SHP77 treated with DMSO at 0.1 percent for 48 hours (cell line): ENCODE measurements around the gene TENM4.

Source experiments
- DNase-seq: peaks from one replicate; lab custom pipeline; 2025; lab: John Stamatoyannopoulos, UW

The TENM4 gene

GRCh38 chr11:78740199-78741071 is 700.4 kb downstream of the TENM4 start:
- DNase-seq: no peak

- DNase-seq: no peak
Observed at GRCh38 chr11:78737891-78738290, 702.9 kb downstream of the TENM4 start.

- DNase-seq: no peak
Observed at GRCh38 chr11:78737301-78737700, 703.5 kb downstream of the TENM4 start.

DNA sequence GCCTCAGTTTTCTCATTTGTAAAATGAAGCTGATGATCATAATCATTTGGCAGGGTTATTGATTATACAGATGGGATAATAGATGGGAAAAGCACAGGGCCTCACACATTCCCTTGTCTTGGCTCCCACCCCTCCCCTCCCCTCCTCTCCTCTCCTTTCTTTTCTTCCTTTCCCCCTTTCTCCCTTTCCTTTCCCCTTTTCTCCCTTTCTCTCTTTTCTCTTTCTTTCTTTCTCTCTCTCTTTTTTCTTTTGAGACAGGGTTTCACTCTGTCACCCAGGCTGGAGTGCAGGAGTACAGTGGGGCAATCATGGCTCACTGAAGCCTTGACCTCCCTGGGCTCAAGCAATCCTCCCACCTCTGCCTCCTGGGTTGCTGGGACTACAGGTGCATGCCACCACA is 705.1 kb downstream of the TENM4 start:
- no peak for DNase-seq

- no peak for DNase-seq
Observed at GRCh38 chr11:78733031-78733430, 707.8 kb downstream of the TENM4 start.

DNA sequence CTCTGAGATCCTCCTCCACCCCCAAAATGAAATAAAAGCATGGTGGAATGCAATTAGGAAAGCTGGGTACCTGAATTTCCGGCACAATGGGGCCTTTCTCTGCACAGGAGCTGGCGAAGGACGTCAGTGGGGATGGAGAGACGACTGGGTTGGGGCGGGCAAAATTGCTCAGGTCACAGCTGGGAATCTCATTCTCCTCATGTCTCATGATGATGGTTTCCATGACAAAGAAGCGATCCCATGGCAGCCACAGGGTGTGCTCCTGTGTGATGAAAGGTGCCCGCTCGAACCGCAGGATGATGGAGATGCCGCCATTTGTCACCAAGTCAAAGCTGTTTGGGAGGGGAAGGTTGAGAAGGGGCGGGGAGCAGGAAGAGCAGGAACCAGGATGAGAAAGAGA is 708.6 kb downstream of the TENM4 start:
- DNase-seq: no peak

DNA sequence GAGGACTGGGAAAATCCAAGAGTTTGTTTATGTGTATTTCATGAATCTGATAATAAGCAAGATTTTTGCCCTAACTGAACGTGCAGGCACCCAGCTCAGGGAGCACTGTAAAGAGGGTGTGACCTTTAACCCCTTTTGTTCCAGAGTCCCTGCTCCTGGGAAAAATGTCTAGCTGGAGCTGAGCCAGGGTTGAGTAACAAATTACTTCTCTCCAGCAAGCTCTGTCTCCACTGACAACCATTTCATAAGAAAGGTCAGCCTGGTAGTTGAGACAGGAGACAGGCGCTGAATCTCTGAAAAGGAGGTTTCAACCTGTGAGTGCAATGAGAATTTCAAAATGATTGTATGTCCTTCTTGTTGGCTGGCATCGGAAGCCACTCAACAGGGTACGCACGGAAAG is 709.8 kb downstream of the TENM4 start:
- DNase-seq: no peak

GRCh38 chr11:78730267-78730824 is 710.5 kb downstream of the TENM4 start:
- no peak for DNase-seq

GRCh38 chr11:78727816-78728215 is 713.0 kb downstream of the TENM4 start:
- no peak for DNase-seq

GRCh38 chr11:78725200-78725599 is 715.6 kb downstream of the TENM4 start:
- DNase-seq: no peak

DNA sequence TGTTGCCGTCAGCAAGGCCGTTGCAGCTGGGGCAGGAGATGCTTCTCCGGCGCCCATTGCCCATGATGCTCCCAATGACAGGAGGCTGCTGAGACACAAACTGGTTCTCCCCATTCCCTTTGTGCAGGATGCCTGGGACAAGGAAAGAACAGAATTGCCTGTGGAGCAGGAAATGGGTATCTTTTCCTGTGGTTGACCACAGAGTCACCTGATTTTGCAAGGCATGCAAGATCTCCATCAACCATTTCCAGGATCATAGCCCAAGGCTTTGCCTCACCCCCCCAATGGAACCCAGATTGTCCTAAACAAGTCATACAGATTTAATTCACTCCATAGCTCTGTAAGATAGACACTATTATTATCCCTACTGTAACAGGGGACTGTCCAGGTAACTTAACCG is 718.0 kb downstream of the TENM4 start:
- DNase-seq: no peak

DNA sequence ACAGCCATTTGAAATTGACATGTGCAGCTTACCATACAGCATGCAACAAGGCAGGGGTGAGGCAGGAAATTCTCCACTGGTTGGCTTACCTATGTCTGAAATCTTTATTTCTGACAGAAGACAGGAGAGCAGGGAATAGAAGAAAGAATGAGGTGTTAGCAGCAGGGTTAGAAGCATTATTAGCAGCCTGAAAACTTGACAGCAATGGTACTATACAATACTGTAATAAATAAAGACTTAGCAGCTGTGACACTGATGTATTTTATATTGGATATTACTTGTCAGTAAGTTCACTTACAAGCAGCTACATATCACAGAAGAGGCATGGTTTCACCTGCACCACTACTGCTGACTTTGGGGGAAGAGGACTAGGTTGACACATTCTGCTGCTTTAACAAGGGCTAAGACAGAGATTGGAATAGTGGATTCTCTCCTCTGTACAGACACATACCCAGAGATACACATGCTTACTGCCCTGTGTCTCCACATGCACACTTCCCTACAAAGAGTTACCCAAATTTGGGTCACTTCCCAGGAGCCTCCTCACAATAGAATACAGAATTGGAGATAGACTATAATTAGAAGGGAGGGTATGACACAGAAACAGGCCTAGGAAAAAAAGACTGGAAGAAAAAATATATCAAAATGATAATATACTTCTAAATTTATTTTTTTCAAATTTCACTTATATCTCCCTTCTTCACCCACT is 720.4 kb downstream of the TENM4 start:
- DNase-seq: no peak

DNA sequence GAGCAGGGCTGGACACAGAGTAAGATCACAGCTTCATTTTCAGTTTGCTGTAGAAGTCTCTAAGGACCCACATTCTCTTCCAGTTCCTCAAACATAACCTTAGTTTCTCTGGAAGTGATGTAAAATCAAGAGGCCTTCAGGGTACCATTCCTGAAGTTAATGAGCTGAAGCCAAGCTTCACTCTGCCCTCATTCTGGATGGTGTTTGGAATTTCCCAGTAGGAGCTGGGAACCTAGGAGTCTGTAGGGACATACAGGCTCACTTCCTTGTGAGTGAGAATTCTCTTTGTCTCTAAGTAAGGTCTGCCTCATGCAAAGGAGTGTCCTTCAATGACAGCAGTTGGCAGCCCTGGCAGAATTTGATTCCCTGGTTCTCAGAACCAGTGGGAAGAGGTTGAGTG is 723.8 kb downstream of the TENM4 start:
- DNase-seq: no peak

DNA sequence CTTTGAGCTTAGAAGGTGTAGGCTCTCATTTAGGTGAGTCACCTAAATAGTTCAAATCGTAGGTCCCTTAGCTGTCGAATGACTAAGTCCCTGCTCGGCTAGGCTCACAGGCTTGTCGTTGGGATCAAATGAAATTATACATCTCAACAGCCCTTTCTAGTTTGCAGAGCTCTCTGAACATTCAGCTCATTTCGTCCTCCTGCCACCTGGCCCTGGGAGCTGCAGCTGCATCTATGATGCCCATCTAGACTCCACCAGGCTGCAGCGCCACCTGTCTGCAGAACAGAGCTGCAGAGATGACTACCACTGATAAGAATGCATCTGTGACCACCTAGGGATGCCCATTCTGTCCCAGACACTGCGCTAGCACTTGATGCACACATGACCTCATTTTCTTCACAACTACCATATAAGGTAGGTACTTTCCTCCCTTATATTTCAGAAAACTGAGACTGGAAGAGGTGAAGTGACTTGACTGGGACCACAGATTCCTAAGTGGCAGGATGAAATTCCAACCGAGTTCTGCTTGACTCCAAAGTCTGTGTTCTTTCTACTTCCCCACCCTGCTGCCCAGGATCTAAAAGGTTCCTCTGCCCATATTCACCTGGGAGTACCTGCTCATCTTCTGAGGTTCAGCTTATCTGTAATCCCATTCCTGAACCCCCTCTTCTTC is 725.1 kb downstream of the TENM4 start:
- peak; percentile 76 for DNase-seq

DNA sequence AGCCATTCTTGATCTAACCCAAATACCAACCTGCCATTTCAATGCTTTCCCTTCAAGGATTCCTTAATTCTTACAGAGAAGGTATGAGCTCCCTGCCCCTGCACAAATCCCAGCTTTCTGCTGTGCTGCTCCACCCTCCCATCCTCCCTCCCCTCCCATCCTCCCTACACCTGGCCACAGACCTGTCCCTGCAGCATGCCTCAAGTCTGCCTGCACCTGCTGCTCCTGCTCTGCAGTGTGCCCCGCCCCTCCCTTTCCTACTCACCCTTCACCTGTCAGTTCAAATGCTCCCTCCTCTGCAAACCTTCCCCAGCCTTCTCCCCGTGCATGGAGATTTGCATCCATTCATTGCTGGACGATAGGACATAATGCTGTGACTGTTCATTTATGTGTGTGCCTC is 726.3 kb downstream of the TENM4 start:
- peak; percentile 26 for DNase-seq

GRCh38 chr11:78711735-78712134 is 729.1 kb downstream of the TENM4 start:
- DNase-seq: no peak

DNA sequence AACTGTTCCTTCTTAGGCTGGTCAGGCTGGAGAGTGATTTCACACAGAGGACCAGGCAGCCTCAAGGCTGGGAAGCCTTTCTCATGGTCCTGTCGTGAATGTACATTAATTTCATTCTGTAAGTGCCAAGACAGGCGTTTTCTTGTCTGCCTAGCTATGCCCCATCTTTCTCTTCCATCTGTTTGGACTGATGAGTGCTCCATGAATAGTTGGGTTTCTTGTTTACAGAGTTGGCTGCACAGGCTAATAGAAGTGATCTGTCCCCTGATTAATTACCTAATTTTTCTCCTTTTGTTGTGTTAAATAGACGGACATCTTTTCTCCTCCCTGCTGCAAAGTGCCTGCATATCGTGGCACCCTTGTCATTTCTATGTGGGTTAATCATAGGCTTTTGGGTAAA is 730.4 kb downstream of the TENM4 start:
- DNase-seq: no peak

DNA sequence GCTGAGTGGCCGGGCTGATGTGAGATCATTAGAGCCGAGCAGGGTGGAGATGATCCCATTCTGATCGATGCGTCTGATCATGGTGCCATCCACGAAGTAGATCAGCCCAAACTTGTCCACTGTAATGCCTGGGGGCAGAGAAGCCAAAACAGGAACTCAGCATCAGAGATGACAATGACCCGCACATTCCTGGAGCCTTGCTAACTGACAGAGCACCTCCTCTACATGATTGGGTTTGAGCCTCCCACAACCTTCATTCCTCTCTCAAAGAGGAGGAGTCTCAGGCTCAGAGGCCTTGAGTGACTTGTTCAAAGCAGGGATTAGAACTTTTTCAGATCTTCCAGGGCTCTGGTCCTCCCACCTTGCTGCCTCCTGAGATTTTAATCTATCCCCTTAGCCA is 732.4 kb downstream of the TENM4 start:
- no peak for DNase-seq

DNA sequence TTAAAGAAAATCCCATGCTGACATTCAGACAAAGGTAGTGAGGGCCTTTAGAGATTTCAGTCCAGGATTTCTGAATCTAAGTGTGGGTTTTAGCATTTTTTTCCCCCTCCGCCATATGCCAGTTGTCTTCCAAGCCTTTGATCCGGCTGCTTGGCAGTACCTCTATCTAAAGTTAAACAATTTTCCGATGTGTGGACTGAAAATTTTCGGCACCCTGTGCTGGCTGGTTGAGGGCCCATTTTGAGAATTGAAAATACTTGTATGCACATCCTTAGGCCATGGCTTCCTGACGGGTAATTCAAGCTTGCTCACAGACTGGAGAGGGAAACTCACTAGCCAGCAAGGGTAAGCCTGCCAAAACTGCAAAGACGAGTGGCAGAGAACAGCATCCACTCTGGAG is 734.3 kb downstream of the TENM4 start:
- DNase-seq: no peak

- DNase-seq: no peak
Observed at GRCh38 chr11:78704811-78705210, 736.0 kb downstream of the TENM4 start.

DNA sequence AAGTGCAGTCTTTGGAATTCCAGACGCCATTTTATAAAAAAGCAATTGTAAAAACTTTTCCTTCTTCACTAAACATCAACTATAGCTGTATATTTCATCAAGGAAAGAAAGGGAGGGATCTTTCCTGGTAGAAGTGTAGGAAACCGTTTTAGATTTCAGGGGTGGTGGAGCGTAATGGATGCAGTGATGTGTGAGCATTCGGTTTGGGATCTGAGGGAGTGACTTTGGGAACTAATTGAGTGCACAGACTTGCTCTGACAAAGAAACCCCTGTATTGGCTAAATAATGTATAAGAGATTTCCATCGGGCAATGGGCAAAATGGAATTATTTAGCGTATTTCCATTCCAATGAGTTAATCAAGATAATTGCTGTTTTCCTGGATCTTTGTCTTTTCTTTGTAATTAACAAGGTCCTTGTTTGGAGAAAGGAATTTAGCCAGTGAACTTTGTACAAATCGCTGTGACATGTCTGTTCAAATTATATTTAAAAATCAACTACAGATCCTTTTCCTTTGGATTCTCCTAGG is 741.2 kb downstream of the TENM4 start:
- no peak for DNase-seq

GRCh38 chr11:78698612-78699011 is 742.2 kb downstream of the TENM4 start:
- no peak for DNase-seq
